GM21723 (cell line): ENCODE measurements around the gene CRMP1.

Experiments
- ATAC-seq: cut with Tn5 transposase; IDR thresholded peaks from one replicate; pipeline ENCODE4 v1.9.1; 2021; ENCODE audit warnings: mild to moderate bottlenecking, moderate library complexity; ENCODE audit not compliant: unreplicated experiment

Gene CRMP1

DNA sequence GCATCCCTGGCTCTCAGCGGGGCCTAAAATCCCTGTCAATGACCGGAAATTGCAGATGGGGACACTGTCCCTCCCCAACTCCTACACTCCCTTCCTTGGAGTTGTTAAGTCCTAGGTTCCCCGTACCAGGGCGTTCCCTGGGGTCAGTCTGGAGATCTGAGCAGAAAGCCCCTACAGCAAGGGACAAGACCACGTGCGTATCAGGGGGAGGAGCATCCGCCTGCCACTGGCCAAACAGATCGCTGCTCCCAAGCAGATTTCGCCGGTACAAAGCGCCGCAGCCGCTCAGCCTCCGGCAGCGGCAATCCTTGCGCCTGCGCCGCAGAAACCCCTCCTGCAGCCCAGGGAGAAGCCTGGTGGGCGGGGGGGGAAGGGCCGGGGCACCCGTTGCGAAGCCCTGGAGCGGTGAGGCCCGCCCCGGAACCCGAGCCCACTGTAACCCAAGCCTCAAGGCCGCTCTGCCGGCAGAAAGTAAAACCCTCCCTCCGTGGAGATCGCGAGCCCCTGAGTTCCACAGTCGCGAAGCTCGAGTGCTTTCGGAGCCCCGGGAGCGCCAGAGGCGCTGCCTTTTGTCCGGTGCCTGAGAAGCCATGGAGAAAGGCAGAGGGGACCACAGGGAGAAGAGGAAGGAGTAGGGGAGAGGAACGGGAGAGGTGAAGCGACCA, 2.7 kb downstream of the CRMP1 start:
- ATAC-seq, result no peak

DNA sequence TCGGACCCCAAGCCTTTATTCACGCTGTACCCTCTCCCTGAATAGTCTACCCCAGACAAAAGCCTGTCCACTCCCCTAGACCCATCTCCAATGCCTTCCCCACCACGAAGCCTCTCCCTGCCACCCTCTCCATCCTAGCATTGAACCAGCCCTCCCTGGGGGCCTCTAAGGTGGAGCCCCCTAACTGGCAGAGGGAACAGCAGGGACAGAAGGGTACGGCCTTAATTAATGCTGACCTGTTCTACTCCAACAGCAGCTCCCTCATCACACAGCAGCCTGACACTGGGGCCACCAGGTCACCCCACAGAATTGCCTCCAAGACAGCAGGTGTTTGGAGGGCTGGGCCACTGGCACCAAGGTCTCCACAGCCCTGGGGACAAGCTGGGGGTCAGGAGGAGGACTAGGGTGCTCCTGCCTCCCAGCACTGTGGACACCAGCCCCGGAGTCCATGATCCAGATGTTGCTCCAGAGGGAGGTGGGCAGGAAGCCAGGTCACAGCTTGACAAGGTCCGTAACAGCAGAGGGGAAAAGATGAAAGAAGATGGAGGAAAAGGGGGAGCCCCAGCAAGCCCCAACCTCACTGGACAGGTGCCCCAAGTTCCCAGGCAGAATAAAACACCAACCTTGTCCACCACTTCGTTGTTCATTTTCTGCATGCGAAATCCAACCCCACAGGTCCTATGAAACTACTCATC, 3.7 kb downstream of the CRMP1 start:
- ATAC-seq, result no peak

DNA sequence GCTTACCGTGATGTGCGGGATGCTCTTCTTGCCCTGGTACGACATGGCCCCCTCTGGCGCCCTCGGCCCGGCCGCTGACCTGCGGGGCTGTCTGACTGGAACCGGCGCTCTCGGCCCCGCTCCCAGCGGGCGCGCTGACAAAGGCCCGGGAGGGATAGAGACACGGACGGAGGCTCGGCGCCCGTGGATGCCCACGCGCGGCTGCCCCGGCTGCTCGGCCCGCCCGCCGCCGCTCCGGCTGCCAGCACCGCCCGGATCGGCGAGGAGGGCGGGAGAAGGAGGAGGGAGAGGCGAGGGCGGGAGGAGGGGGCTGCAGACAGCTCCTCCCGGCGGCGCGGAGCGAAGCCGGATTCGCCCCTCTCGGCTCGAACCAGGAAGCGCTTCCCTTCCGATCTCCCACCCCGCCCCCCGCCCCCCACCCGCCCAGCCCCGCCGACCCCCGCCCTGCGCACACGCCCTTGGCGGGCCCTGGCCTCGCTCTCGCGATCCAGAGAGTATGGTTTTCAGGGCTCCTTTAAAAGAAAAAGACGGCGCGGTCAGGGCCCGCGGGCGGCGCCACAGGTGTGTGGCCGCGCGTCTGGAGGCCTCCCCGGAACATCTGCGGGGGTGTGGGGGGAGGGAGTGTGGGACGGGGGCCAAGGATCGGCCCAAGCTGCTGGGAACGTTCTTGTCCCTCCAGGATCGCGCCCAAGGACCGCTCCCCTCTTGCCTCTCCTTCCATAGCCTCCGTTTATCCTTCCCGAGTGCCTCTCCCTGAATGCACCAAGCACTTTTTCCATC, 4.5 kb downstream of the CRMP1 start:
- ATAC-seq, result no peak

DNA sequence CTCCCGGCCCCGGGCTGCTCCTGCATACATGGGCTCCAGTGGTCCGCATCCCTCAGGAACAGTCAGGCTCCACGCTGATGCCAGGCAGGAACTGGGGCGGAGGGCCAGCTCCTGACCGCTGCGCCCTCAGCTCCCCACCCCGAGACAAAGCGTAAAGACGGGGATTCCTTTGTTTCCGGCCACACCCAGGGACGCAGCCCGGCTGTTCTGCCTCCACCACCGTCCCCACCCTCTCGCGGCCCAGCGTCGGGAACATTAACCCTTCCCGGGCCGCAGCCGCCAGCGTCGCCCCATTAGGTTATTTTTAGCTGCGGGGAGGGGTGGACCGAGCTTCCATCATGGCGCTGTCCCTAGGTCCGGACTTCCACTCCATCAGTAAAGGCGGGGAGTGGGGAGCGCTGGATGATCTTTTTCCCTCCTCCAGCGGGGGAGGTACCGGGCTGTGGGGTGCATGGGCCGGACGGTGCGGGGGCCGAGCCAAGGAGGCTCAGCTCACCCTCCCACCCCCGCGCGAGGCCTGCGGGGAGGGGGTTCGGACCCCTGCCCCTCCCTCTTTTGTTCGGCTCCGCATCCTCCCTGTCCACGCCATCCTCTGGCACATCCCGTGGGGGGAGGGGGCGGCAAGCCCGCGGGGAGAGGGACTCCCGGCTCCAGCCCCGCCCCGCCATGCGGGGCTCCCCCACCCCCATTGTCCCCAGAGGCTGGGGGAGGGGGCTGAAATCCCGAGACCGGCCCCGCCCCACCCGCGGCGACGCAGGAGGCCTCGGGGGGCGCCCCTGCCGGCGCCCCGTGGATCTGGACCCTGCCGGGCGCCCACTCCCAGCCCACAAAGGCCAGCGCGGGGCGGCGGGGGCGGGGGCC, 5.3 kb downstream of the CRMP1 start:
- ATAC-seq, result no peak

DNA sequence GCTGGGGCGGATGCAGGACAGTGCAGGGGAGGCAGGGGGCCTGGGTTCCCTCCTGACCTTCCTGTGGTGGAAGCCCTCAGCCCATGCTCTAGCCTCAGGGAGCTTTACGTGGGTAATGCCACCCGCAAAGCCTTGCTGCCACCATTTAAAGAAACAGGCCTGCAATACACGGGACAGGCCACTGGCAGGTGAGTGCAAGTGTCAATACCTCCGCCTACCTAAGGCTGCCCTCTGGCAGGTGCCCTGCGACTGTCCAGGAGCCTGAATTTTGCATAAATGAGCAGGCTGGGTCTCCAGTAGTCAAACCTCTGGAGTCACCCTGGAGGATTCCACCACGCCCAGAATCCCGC, 5.9 kb downstream of the CRMP1 start:
- ATAC-seq, result no peak

DNA sequence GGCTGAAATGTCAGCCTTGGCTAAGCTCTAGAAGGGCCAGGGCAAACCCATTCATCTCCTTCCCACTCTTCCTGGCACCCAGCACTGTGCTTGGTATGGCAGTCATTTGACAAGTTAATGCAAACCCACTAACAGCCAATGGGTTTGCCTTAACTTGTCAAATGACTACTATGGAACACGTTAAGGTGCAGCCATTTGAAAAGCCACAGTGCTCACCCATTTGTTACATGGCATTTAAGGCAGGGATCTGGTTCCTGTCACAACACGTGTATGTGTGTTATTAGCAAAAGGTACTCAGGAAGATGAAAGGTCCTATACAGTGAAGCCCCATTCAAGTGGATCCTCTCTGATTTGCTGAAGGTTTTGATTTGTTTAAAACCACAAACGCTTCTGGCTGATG, 7.2 kb downstream of the CRMP1 start:
- ATAC-seq, result no peak

DNA sequence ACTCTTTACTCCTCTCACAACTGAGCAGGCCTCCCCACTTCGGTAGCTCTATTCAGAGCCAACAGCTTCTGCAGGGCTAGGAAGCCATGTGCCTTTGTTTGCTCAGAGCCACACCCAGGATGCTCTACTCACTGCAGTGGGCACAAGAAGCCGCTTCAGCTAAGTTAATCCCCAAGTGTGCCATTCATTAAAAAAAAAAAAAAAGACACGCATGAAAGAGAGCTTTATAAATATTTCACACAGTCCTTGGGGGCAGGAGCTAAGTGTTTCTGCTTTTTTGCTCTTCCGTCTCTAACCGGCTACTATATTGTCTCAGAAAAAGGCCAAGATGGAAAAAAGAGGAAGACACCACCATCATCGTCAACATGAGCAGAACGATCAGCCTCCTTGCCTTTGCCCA, 8.1 kb downstream of the CRMP1 start:
- ATAC-seq, result no peak

DNA sequence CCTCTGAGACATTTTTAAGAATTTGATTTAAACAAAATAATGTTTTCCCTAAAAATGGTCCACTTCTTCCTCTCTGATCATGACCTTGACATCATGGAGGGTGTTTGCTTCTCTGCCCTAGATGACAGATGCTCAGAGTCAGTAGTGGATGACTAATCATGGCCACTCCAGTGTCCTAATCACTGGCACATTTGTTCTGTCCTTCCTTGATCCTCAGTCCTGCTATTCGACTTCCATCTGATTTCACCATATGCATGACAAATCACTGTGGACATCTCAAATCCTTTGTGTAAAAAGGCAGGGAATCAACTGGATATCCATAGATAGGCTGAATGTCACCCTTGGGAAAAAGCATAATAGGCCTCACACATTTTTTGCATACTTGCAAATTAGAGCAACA, 9.0 kb downstream of the CRMP1 start:
- no peak for ATAC-seq

DNA sequence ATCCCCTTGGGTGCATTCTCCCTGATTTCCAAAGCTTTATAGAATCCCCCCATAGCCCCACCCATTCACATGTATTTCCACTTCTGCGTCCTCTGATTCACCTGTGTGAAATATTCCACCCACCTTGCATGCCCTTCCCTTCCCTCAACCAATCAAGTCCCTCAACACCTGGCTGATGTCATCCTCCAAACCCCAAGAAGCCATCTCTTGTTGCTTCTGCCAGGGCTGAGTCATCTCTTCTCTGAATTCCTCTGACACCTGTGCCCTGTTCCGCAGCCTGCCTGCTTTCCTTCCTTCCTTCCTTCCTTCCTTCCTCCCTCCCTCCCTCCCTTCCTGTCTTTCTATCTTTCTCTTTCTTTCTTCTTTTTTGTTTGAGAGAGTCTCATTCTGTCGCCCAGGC, 9.9 kb downstream of the CRMP1 start:
- no peak for ATAC-seq

DNA sequence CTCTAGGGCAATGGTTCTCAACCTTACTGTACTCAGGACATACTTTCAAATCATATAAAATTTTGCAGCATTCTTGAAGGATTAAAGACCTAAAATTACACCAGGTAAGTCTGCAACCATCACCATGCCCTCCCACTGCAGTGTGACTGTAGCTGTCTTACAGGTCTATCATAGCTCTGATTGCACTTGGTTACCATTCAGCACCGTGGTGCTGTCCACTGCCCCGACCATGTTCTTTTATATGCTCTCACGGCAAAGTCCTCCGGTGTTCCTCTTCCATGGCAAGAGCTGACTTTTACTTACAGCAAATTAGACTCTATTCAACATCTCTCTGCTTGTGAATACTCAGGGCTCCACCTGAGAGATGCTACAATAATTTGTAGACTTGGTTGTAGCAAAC, 11.5 kb downstream of the CRMP1 start:
- no peak for ATAC-seq

DNA sequence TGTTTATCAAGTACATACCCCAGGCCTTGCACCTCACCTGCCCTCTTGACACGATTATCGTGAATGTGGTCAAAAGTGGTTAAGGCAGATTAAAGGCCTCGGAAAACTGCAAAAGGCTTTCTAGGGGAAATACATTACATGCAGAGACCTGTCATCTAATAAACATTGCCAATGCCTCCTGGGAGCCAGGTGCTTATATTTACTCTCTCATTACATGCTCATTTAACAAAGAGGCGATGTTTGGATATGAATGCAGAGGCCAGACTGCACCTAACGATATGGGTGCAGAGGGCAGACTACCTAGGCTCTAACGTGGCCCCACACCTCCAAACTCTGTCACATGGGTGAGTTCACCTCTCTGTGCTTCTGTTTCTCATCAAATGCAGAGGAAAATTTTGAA, 14.5 kb downstream of the CRMP1 start:
- no peak for ATAC-seq

DNA sequence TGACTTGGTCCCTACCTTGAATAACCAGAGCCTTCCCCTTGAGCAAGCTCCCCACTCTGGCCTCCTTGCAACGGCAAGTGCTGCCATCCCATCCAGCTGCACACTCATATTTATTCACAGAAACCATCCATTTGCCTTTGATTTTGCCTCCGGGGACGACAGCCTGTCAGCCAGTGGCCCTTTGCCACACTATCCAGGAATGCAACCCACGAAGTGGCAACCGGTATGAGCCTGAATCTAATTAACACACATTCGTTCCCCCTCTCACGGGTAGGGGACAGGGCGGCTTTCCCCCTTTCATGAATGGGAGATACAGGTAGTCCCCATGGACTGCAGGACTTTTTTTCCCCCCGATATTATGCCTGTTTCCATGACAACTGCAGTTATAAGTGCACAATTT, 15.5 kb downstream of the CRMP1 start:
- no peak for ATAC-seq

DNA sequence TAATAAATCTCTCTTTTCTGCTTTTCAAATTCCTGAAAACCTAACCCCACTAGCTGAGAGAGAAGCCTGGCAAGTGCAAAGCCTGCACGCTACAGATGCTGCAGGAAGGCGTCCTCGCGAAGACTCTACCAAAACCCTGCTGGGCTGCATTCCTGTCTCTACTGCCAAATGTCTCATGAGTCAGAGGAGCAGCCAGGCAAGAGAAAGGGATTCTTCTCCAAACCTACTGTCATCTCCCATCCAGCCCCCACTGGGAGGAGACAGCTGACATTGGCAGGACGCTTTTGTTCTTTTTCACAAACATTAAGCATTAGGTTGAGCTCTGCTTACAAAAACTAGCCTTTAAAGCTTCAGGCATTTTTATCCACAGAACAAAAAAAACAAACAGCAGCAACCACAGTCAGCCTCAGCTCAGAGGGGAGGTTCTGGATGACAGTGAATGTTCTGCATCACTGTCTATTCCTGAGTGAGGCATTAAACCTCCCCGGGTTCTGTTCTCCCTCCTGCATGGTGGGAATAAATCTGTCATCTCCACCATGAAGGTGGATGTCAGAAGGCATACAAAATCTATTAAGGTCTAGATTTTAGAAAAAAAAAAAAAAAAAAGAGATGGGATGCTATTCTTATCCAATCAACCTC, 18.0 kb downstream of the CRMP1 start:
- ATAC-seq, result no peak

DNA sequence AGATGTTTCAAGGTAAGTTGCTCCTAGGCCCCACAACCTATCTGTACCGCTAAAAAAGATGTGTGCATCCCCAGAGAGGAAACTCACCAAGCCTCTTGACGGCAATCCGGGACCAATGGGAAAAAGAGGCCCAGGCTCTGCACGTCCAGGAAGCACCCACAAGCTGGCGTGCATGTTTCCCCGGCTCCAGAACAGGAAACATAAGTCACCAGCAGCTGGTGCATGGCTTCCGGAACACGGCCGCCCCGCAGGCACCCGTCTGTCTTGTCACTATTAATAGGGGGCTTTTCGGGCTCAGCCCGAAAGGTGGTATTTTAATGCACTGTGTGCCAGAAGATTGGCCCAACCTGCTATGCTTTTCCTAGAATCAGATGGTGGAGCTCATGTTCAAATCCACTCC, 22.2 kb downstream of the CRMP1 start:
- ATAC-seq, result no peak

DNA sequence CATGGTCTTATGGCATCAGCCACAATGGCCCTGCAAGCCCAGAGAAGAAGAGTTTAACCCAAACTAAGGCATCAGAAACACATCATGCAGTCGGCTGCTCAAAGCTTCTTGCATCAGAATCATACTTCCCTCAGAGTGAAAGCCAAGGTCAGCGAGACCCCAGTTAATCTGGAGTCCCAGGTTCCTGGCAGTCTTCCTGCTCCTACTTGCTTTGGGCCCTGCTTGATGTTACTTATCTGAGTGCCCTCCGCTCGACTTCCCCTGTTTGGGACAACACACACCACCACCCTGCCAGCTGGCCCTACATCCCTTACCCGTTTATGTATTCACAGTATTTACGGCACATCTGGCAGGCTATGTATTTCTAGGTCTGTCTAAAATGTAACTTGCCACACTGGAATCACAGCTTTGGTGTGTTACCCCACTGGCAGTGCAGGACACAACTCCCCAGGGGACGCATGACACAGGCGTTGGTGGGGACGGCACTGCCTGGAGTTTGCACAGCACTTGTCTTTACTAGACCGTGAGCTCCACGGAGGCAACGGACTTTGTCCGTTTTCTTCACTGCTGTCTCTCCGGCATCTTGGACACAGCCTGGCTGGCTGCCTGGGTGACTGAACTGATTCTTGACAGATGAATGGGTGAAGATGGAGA, 22.8 kb downstream of the CRMP1 start:
- no peak for ATAC-seq

DNA sequence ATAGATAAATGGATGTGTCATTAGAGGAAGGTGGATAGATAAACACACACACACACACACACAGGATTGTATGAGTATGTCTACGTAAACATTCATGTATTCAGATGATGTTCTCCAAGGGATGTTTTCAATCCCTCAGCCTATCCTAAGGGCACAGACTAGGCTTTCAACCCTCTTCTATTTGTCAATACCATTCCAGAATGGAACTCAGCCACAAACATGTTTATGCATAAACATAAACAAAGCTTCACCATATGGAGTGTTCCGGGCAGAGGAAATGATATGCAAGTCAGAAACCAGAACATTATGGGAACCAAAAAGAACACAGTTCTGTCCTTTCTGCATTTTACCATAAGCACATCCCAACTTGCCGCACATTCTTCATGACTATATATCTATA, 25.0 kb downstream of the CRMP1 start:
- no peak for ATAC-seq

DNA sequence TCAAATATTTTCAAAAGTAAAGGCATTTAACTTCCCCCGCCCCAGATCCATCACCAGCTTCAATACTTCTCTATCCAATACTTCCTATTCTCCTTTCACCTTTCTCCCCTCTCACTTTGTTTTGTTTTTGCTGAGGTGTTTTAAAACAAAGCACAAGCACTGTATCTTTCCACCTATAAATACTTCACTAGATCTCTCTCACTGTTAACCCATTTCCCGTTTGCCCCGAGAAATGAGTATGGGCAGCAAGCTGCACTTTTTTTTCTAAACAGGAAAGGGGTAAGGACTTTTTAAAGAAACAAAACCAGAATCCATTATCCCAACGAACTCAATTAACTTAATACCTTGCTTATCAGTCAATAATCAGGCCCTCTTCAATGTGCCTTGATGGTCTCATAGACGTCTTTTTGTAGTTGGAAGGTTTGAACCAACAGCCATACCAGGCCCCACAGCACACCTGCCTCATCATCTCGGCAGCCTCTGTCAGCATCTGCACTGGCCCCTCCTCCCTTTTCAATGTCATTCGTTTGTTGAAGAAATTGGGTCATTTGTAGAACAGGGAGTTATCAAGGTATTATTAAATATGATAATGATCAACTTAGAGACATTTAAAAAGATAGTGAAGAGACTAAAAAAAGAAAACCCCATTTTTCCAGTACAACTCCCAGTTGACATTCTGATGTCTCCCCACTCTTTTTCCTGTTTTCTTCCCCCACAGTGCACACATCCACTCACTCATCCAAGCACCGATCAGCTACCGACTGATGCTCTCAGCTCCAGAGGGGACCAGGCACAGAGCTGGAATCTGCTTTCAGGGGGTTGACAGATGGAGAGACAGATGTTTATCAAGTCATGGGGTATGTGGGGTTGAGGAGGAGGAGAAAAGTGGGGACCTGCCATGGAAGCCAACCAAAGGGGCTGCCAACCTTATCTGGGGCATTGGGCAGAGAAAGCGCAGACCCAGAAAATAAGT, 25.8 kb downstream of the CRMP1 start:
- no peak for ATAC-seq

DNA sequence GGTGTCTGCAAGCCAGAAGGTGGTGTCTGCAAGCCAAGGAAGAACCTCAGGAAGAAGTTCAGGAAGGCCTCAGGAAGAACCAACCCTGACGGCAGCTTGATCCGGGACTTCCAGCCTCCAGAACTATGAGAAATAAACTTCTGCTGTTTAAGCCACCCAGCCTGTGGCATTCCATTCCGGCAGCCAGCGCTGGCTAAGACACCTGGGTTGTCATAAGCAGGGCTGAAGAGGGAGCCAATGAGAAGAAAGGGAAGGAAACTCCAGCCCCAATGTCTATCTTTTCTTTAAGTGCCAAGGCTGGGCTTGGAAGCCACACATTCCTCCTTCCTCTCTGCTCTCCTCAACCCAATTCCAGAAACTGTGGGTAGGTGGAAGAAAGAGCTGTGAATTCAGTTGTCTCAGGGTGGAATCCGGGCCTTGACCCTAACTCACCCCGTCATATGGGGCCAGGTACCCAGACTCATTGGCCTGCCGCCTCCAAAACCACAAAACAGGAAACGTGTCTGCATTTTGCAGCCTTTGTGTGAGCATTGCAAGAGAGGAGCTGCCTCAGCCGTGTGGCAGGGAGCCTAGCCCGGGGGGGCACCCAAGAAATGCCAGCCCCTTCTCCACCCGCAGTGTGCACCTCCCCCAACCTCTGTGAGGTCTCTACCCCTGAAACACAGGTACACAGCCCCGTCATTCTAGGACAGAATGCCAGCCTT, 26.8 kb downstream of the CRMP1 start:
- ATAC-seq, result no peak
